GM21717 (cell line): ENCODE results near the gene GREB1.

ENCODE experiments used
- ATAC-seq: cut with Tn5 transposase; IDR thresholded peaks from one replicate; pipeline ENCODE4 v1.9.1; 2021; ENCODE audit warnings: mild to moderate bottlenecking, moderate library complexity; ENCODE audit not compliant: unreplicated experiment

GREB1 gene

DNA sequence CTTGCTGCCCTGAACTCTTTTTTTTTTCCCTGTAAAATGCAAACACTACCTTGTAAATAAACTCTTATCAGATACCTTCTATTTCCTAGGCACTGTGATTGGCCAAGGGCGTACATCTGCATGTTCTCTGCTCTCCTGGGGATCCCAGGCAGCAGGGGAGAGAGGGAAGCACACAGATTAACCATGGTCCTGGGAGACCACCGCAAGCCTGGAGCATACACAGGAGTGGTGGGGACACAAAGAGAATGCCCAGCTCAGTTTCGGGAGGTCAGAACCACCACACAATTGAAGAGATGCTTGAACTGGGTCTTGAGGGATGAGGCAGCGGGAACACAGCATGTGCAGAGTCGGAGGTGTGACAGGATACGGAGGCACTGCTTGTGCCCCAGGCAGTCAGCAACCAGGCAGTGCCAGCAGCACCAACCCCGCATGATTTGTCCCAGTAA is 2.1 kb downstream of the GREB1 start:
- ATAC-seq = no peak

- no peak for ATAC-seq
These were observed 4.1 kb downstream of the GREB1 start for GRCh38 chr2:11537951-11538350.

GRCh38 chr2:11539317-11540147 is 5.7 kb downstream of the GREB1 start:
- no peak for ATAC-seq

DNA sequence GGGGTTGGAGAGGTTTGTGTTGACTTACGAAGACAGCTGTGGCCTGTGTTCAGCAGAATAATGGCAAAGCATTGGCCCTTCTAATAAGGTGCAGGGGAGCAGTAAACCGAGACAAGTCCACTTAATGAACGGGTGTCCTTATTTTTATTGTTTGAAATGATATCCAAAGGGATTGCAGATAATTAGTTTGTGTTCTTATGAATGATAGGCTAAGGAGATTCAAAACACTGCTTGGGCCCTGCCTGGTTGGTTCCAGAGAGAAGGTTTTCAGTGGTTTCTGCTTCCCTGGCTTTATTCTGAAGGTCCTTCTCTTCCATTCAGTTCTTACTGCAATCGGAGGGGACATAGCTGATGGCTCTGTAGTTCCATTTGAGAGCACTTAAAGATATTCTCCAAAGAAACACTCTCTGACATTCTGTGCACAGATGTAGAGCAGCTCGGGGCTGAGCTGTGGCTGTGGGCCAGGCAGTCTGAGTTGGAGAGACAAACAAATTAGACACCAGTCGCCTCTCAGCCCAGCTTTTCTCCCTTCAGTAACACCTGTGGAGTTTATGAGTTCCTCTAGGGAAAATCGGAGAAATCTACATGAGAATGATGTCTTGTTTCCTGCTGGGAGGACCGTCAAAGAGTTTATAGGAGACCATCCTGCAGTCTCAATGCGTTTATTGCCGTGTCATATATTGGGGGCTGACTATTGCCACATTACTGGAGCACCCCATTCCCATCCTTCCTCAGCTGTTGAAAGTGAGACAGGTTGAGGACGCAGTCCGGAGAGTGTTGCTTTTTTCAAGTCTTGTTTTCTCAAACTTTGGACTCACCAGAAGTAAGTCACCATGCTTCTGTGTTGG is 6.5 kb downstream of the GREB1 start:
- no peak for ATAC-seq

- ATAC-seq = no peak
These were observed 7.3 kb downstream of the GREB1 start for GRCh38 chr2:11540996-11541692.

- no peak for ATAC-seq
These were observed 7.9 kb downstream of the GREB1 start for GRCh38 chr2:11541693-11542274.

- no peak for ATAC-seq
These were observed 8.5 kb downstream of the GREB1 start for GRCh38 chr2:11542275-11542819.

DNA sequence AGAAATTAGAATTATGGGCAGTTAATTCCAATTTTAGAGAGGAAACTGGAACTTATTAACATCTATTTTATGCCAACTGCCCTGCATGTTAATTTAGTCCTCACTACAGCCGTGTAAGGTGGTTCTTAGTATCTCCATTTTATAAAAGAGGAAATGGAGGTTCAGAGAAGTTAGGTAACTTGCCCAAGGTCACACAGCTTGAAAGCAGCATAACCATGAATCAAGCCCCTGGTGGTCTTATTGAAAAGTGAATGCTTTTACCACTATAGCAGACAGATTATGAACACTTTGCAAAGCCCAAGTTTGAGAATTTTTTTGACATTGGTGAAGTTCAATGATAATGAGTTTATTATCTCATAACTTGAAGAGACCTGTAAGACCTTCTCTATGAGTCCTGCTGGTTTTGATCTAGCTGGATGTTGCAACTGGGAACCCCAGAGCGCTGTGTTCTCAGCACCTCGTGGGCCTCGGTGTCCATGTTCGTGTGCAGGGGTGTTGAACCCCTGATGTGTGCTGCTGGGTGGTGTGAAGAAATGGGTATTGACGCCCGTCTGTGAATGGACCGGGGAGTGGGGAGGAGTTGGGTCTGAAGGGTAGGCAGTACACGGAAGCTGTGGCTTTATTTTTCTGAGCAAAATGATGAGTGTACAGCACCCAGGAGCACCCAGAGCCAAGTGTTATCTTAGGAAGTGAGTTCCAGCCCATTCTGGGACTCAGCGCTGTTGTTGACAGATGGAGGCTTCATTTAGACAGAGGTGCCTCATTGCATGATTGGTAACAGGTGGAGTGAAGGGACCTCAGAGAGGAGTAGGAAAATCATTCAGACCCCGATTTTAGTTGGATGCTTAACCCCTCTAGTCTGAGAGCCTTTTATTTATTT is 9.7 kb downstream of the GREB1 start:
- ATAC-seq = no peak

DNA sequence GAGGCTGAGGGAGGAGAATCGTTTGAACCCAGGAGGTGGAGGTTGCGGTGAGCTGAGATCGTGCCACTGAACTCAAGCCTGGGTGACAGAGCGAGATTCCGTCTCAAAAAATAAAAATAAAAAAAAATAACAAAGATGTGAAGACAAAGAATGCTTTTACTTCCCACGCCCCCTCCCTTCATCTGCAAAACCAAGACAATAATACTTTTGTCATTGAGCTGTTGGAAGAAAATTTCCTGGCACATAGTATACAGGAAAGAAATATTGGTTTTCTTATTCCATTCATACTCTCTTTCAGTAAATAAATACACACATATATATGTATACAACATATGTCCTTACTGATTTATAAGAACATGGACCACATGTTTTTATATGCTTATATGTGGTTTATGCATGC is 12.2 kb downstream of the GREB1 start:
- ATAC-seq = no peak

DNA sequence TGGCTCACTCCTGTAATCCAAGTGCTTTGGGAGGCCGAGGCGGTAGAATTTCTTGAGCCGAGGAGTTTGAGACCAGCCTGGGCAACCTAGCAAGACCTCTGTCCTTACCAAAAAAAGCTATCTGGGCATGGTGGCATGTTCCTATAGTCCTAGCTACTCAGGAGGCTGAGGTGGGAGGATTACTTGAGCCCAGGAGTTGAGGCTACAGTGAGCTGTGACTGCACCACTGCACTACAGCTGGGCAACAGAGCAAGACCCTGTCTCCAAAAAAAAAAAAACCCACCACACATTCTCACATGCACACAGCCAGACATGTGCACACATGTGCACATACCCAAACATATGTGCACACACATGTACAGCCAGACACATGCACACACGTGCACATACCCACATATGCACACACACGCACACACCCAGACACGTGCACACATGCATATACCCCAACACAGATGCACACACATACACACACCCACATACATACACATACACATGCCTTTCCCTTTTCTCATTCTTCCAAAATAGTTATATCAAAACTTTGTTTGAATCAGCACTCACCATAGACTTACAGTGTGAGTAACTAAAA is 14.2 kb downstream of the GREB1 start:
- ATAC-seq = no peak

DNA sequence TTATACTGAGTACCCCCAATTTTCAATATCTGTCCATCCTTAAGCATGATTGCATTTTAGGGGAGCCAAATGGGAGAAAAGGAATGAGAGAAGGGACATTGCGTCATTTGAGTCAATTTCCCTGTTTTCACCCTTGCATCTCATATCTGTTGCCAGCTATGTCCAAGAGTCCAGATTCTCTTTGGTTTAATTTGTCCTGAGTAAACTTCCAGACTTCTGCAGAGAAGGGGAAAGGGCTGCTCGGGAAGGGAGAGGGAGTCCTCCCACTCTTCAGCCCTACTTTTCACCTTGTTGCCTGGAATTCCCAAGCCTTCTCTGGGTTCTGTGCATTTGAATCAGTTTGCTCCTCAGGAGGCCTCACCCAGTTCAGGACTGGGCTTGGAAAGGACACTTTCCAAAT is 16.5 kb downstream of the GREB1 start:
- no peak for ATAC-seq

DNA sequence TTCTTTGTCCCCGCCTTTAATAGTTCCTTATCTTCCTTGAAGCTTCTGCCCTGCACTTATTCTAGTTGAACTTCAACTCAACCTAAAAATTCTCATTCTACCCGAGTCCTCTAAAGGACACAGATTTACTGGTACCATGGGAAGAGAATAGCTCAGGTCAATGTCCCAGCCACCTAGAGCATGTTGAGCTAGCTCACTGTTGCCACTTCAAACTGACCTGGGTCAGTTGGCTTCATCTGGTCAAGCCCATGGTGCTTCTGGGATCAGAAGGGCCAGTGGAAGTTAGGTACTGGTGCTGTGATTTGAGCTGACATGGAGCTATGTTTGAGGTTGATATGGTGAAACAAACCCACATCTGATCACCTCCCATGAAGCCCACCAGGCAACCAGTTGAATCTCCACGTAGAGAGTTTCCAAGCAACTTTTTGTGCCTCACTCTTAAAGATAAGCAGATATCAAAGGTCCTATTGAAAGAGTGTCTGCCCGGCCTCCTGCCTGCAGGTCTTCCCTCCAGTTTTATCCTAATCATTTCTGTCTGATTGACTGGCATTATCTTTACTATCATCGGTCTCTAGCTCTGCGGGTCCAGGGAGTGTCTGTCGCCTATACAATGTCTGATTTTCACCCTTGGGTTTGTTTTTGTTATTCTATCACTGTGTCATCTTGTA is 17.2 kb downstream of the GREB1 start:
- no peak for ATAC-seq

- no peak for ATAC-seq
These were observed 17.9 kb downstream of the GREB1 start for GRCh38 chr2:11551569-11552259.

DNA sequence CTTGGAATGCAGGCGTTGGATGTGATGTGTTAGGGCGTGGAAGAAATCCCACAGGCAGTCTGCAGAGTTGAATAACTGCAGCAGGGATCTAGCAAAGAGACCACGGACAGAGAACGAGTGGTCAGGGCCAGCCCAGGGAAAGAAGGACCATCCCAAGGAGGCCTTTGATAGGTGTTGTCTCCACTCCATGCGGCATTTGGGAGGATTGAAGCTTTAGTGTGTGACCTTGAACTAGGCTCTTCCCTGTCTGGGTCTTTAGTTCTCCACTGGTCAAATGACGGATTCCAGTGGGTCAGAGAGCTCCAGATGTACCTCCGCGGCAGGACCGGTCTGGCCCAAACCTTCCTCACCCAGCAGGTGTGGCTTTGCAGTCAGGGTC is 18.4 kb downstream of the GREB1 start:
- no peak for ATAC-seq

DNA sequence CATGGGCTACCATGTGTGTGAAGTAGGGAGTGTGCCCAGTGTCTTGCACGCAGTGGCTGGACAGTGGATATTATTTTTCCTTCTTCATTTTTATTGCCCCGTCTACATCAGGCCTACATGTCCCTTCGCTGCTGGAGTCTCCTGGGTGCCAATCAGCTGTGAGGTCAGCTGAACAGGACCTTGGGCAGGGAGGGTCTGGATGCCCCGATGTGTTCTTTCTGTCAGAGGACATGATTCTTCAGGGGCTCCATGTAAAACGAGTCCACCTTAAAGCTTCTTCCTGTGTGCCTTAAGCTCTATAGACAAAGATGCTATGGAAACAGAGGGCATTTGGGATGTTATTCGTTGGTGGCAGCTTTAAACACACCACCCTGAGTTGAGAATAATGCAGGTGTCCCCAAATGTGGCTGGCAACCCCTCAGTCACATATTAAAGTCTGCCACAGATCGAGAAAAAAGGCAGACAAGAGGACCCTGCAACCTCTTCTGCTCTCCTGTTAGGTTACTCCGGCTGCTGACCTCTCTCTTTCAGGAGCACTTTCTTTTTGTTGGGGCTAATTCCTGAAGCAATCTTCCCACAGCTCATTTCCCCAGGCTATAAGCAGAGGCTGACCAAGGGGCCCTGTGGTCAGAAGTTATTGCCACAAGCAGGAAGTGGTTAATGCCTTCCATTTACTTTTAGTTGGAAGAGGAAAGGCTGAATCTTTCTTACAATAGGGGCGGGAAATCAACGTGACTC is 20.0 kb downstream of the GREB1 start:
- no peak for ATAC-seq

- ATAC-seq = no peak
These were observed 20.5 kb downstream of the GREB1 start for GRCh38 chr2:11554399-11554716.

GRCh38 chr2:11556101-11556806 is 22.4 kb downstream of the GREB1 start:
- ATAC-seq = no peak
